Central memory CD8-positive, alpha-beta T cell (primary cell): ENCODE data around the gene PARVB.
A peak's percentile ranks its signal among the peaks of the same experiment; 100 is the strongest.

Experiments
- ATAC-seq: fragments of 150-1000 bp; cut with Tn5 transposase; replicated peaks from 2 replicates; pipeline ENCODE4 v1.10.0; 2022; ENCODE audit warnings: mild to moderate bottlenecking, moderate FRiP score, moderate number of reproducible peaks; ENCODE audit not compliant: poor library complexity, severe bottlenecking; ENCODE audit errors: extremely low read depth
- DNase-seq, 2 donors: peaks; one replicate each; pipeline ENCODE4 v3.0.0; 2021; ENCODE audit warnings: low spot score in 2 of 2
- H3K27ac Mint-ChIP-seq: one replicate; pipeline ENCODE4 v1.8.0; 2022; ENCODE audit warnings: low read depth, mild to moderate bottlenecking, moderate library complexity, mixed read lengths
- H3K27me3 Mint-ChIP-seq: one replicate; pipeline ENCODE4 v1.8.0; 2022; ENCODE audit warnings: mixed read lengths
- H3K36me3 Mint-ChIP-seq: one replicate; pipeline ENCODE4 v1.8.0; 2022; ENCODE audit warnings: mild to moderate bottlenecking, moderate library complexity, mixed read lengths; ENCODE audit not compliant: insufficient read depth
- H3K4me1 Mint-ChIP-seq: one replicate; pipeline ENCODE4 v1.8.0; 2022; ENCODE audit warnings: mixed read lengths
- H3K4me3 Mint-ChIP-seq: one replicate; pipeline ENCODE4 v1.8.0; 2022; ENCODE audit warnings: mild to moderate bottlenecking, moderate library complexity, mixed read lengths
- H3K9me3 Mint-ChIP-seq: one replicate; pipeline ENCODE4 v1.8.0; 2022; ENCODE audit warnings: mixed read lengths

The PARVB gene

DNA sequence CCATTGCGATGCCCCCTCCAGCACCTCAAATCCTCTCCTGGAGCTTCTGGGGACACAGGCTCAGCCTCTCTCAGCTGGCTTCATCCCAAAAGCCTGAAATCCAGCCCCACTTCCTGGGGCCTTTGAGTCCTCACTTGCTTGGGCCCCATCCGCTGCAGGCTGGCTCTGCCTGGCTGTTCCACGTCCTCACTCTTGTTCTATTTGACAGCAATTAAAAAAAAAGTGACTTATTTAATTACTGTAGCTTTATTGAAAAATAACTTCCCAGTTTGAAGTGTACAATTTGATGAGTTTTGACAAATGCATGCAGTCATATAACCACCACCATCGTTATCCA is 183.8 kb downstream of the PARVB start:
- Mint-ChIP-seq H3K36me3 (peaks cover 7% of the 10 kb centered on the region), H3K4me3 (no peak overlapping the region), H3K27ac (peak overlapping the region; percentile 89), H3K9me3 (peaks cover 6% of the 10 kb centered on the region), H3K27me3 (no peaks in the 10 kb centered on the region), H3K4me1 (peaks cover 27% of the 10 kb centered on the region)
- DNase-seq: no peak
- no peak for ATAC-seq

DNA sequence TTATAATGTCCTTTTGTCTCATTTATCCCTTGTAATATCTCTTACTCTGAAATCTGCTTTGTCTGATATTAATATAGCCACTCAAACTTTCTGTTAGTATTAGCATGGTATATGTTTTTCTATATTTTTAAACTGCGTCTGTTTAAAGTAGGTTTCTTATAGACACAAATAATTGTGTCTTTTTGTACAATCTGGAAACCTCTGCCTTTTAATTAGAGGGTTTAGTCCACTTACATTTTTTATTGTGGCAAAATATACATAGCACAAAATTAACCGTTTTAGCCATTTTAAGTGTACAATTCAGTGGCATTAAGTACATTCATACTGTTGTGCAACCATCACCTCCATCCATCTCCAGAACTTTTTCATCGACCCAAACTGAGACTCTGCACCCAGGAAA is 185.2 kb downstream of the PARVB start:
- Mint-ChIP-seq H3K4me1 (peaks cover 24% of the 10 kb centered on the region), H3K27ac (no peak overlapping the region), H3K9me3 (peaks cover 6% of the 10 kb centered on the region), H3K36me3 (peaks cover 3% of the 10 kb centered on the region), H3K4me3 (no peak overlapping the region), H3K27me3 (no peaks in the 10 kb centered on the region)
- DNase-seq: no peak
- ATAC-seq: no peak

DNA sequence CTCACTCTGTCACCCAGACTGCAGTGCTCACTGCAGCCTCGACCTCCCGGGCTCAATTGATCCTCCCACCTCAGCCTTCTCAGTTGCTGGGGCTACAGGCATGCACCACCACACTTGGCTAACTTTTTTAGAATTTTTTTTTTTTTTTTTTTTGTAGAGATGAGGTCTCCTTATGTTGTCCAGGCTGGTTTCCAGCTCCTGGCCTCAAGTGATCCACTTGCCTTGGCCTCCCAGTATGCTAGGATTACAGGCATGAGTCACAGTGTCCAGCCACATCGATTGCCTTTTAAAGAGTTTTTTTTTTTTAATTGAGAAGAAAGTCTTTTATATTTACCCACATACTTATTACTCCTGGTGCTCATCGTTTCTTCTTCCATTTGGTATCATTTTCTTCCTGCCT is 186.6 kb downstream of the PARVB start:
- no peak for ATAC-seq

DNA sequence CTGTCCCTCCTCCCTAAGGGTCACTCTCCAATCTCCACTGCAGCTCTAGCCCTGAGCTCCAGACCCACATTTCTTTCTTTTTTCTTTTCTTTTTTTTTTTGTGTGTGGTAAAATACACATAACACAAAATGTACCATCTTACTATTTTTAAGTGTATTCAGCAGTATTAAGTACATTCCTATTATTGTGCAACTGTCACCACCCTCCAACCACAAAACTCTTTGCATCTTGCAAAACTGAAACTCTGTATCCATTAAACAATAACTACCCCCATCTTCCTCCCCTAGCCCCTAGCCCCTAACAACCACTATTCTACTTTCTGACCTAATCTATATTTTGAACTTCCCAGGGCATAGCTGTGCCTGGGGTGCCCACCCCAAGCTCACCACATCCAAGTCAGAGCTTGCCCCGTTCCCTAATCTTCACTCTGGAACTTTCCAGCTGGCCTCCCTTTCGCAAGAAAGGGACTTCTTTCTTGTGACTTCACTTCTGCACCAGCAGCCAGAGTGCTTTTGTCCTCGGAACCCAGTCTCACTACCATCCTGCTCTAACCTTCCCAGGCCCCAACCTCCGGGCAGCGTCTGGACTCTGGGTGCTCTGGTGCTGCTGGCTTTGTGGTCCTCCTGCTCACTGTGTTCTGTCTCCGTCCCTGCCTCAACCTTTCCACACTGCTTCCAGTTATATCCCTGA is 187.3 kb downstream of the PARVB start:
- H3K4me1 Mint-ChIP-seq: peaks cover 24% of the 10 kb centered on the region
- H3K27me3 Mint-ChIP-seq: no peaks in the 10 kb centered on the region
- H3K36me3 Mint-ChIP-seq: peaks cover 3% of the 10 kb centered on the region
- peak overlapping the region; percentile 56 for H3K27ac Mint-ChIP-seq
- no peak for ATAC-seq
- no peak overlapping the region for H3K4me3 Mint-ChIP-seq
- DNase-seq: no peak
- H3K9me3 Mint-ChIP-seq: peaks cover 6% of the 10 kb centered on the region

More for the DNA sequence above, 186.6 kb downstream of the PARVB start:
- Mint-ChIP-seq H3K9me3 (peaks cover 6% of the 10 kb centered on the region), H3K4me3 (no peak overlapping the region), H3K36me3 (peaks cover 3% of the 10 kb centered on the region), H3K27me3 (no peaks in the 10 kb centered on the region), H3K4me1 (peaks cover 24% of the 10 kb centered on the region), H3K27ac (peak overlapping the region; percentile 56)
- DNase-seq: no peak

DNA sequence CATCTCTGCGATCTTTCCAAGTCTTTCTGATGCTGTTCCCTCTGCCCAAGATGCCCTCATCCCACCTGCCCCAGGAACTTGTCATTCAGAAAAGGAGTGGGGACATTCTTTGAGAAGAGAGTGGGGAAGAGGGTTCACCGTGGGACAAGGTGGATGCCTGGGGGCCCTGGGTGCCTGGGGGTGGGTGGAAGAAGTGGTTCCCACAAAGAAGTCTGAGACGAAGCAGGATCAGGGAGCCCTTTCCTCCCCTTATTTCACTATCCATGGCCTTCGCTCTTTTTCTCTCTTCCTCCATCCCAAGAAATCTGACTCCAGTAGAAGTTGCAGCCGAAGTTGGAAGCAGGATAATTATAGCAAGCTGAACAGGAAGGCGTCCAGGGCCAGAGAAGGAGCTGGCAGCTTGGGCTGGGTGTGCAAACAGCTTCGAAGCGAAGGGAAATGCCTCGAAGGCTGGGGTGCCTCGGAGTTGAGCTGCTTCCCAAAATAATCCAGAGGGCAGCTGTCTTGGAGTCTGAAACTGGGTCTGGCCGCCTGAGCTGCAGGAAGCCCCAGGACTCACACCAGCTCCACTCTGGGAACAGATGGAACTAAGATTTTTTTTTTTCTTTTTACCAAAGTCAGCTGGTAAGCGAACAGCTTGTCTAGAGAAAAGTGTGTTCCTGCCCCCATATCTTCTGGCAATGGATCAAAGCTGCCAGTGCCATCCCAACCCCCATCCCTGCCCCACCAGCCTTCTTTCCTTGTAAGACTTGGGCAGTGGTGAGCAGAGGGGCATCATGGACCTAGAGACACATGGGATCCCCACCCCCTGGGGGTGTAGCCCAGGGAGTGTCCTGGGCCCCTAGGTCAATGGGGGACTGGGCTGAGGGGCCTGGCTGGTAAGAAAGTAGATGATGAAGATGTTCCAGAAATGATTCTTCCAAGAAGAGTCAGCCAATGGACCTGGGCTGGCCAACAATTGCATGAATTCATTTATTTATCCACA is 188.1 kb downstream of the PARVB start:
- Mint-ChIP-seq H3K4me3 (no peak overlapping the region), H3K27me3 (no peaks in the 10 kb centered on the region), H3K4me1 (peaks cover 24% of the 10 kb centered on the region), H3K36me3 (no peaks in the 10 kb centered on the region), H3K27ac (no peak overlapping the region), H3K9me3 (peaks cover 6% of the 10 kb centered on the region)
- ATAC-seq (no peak), DNase-seq (no peak)

DNA sequence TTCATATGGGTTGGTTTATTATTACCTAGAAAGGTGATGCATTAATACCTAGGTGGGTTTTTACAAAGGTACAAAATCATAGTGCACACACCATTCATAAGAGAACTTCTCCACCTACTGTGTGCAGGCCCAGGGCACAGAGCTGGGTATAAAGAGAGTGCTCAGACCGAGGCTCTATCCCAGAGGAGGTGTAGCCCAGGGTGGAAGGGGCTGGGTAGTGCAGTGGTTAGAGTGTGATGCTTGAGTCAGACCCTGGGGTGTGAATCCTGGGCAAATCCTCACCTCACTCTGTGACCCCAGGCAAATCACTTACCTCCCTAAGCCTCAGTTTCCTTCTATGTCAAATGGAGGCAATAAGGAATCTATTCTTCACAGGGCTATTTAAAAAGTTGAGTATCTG is 188.8 kb downstream of the PARVB start:
- DNase-seq: no peak
- Mint-ChIP-seq H3K27me3 (no peaks in the 10 kb centered on the region), H3K4me1 (peaks cover 21% of the 10 kb centered on the region), H3K27ac (no peak overlapping the region), H3K36me3 (no peaks in the 10 kb centered on the region), H3K9me3 (peaks cover 6% of the 10 kb centered on the region), H3K4me3 (no peak overlapping the region)
- ATAC-seq: no peak

DNA sequence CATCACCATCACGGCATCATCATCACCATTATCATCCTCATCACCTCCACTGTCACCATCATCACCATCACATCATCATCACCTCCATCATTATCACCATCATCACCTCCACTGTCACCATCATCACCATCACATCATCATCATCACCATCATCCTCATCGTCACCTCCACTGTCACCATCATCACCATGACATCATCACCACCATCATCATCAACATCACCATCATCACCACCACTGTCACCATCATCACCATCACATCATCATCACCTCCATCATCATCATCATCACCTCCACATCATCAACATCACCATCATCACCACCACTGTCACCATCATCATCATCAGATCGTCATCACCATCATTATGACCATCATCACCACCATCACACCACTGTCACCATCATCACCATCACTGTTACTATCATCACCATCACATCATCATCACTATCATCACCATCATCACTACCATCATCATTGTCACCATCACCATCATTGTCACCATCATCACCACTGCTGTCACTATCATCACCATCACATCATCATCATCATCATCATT is 189.5 kb downstream of the PARVB start:
- ATAC-seq: no peak
- no peaks in the 10 kb centered on the region for H3K27me3 Mint-ChIP-seq
- DNase-seq: no peak

DNA sequence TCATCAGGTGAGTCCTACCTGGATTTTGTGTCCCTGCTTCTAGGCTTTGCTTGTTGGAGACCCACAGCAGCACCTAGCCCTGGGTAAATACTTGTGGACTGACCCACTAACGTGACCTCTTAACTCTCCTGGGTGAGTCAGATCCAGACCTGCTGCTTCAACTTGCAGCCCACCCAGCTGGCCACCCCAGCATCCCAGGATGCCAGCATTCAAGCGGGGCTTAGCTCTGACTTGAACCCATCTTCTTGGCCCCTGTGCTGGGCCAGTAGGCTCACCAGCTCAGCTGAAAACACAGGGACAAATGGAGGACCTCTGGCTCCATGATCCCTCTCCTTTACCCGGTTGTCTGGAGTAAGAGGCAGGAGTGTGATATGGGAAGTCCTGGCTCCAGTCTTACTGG is 190.1 kb downstream of the PARVB start:
- ATAC-seq: no peak

More for the DNA sequence above, 189.5 kb downstream of the PARVB start:
- Mint-ChIP-seq H3K27ac (no peak overlapping the region), H3K4me3 (no peak overlapping the region), H3K36me3 (no peaks in the 10 kb centered on the region), H3K9me3 (peaks cover 6% of the 10 kb centered on the region), H3K4me1 (peaks cover 17% of the 10 kb centered on the region)

DNA sequence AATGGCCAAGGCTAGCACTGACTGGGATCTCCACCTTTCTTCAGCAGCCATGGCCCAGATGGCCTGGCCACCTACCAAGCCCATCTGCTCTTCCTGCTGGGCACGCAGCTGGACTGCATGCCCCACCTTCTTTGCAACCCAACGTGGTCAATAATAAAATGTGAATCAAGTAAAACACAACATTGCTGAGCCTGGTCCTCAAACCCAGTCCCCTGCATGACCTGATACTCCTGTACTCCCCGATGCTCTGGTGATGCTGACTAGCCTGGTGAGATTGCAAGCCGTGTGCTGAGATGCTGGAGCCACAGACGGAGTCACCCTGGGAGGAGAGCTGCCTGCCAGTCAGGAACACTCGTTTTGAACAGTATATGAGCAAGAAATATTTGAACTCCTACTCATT is 190.7 kb downstream of the PARVB start:
- Mint-ChIP-seq H3K4me1 (peaks cover 13% of the 10 kb centered on the region), H3K4me3 (no peak overlapping the region), H3K9me3 (peaks cover 2% of the 10 kb centered on the region), H3K27ac (no peak overlapping the region), H3K36me3 (no peaks in the 10 kb centered on the region), H3K27me3 (no peaks in the 10 kb centered on the region)
- DNase-seq: no peak
- no peak for ATAC-seq

More for the DNA sequence above, 190.1 kb downstream of the PARVB start:
- no peak overlapping the region for H3K4me3 Mint-ChIP-seq
- H3K9me3 Mint-ChIP-seq: peaks cover 6% of the 10 kb centered on the region
- no peaks in the 10 kb centered on the region for H3K36me3 Mint-ChIP-seq
- peaks cover 17% of the 10 kb centered on the region for H3K4me1 Mint-ChIP-seq
- DNase-seq: no peak
- H3K27ac Mint-ChIP-seq: no peak overlapping the region
- no peaks in the 10 kb centered on the region for H3K27me3 Mint-ChIP-seq

DNA sequence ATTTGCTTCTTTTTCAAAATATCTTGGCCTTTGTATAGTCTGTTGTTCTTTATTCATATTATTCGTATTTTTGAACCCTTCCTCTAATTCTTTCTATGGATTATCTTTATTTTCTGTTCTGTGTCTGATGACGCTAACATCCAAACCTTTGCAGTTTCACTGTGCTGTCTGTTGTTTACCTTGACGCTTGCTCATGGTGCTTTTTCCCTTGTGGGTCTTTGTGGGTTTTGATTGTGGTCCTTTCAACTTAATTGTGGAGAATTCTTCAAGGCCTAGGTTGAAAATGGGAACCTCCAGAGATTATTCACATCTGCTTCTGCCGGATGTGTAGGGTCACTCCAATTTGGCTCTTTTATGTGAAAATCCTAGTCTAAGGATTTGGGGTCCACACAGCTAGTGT is 191.2 kb downstream of the PARVB start:
- ATAC-seq: no peak
- Mint-ChIP-seq H3K4me3 (no peak overlapping the region), H3K4me1 (peaks cover 11% of the 10 kb centered on the region), H3K27ac (no peak overlapping the region), H3K27me3 (no peaks in the 10 kb centered on the region), H3K9me3 (no peaks in the 10 kb centered on the region), H3K36me3 (no peaks in the 10 kb centered on the region)
- no peak for DNase-seq

DNA sequence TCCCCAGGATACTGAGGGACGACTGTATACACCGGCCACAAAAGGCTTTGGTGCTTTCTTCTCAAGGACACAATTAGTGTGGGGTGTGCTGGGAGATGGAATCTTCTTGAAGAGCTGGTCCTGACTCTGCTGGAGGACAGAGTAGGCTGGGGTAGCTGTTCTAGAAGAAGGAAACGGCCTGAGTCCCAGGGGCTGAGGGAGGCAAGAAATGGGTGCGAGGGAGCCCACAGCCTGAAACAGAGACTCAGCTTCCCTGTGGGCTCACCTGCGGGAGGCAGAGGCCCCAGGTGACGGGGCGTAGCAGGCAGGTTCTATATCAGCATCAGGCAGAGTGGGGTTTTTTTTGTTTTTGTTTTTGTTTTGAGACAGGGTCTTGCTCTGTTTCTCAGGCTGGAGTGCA is 193.2 kb downstream of the PARVB start:
- no peak overlapping the region for H3K4me3 Mint-ChIP-seq
- DNase-seq: no peak
- no peak overlapping the region for H3K27ac Mint-ChIP-seq
- H3K4me1 Mint-ChIP-seq: no peaks in the 10 kb centered on the region
- ATAC-seq: no peak
- no peaks in the 10 kb centered on the region for H3K9me3 Mint-ChIP-seq
- H3K36me3 Mint-ChIP-seq: no peaks in the 10 kb centered on the region
- H3K27me3 Mint-ChIP-seq: peaks cover 11% of the 10 kb centered on the region

DNA sequence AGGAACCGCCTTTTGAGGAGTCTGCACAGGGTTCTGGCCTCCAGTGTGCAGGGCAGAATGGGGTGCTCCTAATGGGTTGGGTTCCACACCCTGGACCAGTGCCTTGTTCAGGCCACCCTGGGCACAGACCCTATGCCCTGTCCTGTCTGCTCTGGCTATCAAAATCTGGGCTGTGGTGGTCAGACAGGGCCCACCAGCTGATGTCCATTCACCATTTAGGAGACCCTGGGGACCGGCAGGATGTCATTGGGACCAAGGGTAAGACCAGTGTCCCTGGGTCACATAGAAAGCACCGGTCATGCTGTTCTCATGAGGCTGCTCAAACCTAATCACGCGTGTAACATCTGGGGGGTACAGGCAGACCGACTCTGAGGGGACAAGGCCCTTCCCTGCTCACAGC is 194.0 kb downstream of the PARVB start:
- H3K27me3 Mint-ChIP-seq: peaks cover 18% of the 10 kb centered on the region
- no peaks in the 10 kb centered on the region for H3K36me3 Mint-ChIP-seq
- H3K4me3 Mint-ChIP-seq: no peak overlapping the region
- DNase-seq (no peak), ATAC-seq (no peak)
- no peaks in the 10 kb centered on the region for H3K9me3 Mint-ChIP-seq
- H3K4me1 Mint-ChIP-seq: no peaks in the 10 kb centered on the region
- H3K27ac Mint-ChIP-seq: no peak overlapping the region
